Umbilical cord (tissue), 2 donors: Measurements from ENCODE around the gene POLR3H. TPM values are rescaled to one million over a fixed set of nuclear protein-coding genes. Genes with fewer than 3 reads are reported as not detected.
A peak's percentile ranks its signal among the peaks of the same experiment; 100 is the strongest.
"Not testable (repeated sequence)": the region's sequence is repeated elsewhere in the genome, so short reads cannot be mapped to it uniquely, and the experiment has no call there.

Experiments
- DNase-seq: peaks from one replicate; pipeline ENCODE4 v3.0.0-alpha.2; 2015; ENCODE audit warnings: low spot score
- total RNA-seq: library from RNA; depleted of rRNA; stranded (reverse); fragments of >200 nt; gene quantifications from one replicate; pipeline ENCODE4 v1.2.3, GENCODE V29; 2014; ENCODE audit warnings: low replicate concordance; ENCODE audit not compliant: insufficient read depth

POLR3H gene
- total RNA-seq, 1 donor from 2014 or later, result 4.6 TPM

DNA sequence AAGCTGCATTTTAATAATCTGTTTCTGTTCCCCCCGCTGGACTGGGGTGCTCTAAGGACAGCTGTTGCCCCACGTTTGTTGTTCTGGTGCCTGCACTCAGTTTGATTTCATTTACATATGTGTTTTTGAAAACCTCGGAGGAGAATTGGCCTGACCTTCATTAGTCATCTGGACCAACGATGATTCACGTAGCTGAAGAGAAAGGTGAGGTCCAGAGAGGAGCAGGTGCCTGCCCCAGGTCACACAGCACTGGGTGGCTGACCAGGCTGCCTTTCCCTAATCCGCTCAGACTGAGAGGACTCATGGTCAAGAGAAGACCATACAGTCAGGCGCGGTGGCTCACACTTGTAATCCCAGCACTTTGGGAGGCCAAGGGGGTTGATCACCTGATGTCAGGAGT lies 20.3 kb upstream of the POLR3H start:
- DNase-seq, result no peak

DNA sequence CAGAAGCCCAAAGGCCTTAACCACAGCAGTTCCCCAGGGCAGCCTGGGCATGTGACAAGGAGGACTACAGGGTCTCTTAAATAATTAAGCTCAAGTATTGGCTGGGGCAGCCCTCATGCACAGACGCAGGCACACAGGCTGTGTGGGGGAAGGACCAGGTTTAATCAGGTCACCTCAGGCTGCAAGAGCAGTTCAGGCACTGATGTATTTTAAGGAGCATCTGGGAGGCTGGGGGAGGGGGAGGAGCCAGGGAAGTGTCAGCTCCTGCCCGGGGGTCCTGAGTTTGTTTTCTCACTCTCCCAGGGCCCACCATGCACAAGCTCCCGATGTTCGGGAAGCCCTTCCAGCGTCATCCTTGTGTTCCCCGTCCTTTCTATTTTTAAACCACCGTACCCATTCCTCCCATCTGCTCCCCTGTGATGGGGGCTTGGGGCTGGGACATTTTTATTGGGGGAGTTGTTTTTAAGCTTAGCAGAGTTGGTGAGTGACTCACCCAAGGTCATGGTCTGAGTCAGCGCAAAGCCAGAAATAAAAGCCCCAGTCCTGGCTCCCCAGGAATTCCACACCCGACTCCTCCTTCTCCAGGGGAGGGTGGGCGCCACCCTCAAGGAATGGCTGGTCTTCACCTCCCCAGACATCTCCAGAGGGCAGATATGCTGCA lies 18.9 kb upstream of the POLR3H start:
- peak; percentile 59 for DNase-seq

DNA sequence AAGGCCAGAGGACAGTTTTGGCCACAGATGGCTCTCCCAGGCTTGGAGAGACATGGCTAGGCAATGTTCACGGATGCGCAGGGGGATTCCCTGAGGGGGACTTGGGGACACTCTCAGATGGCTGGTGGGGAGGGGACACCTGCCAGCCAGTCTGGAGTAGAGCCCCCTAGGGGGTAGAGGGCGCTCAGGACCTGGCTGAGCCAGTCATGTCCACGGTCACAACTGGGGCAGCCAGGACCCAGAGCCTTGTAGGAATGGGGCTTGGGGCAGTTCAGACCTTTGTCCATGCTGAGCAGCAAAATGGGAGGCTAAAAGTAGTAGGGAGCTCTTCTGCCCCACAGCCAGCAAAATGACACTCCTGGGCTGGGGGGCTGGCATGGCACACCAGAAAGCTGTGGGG lies 18.2 kb upstream of the POLR3H start:
- DNase-seq, result no peak

DNA sequence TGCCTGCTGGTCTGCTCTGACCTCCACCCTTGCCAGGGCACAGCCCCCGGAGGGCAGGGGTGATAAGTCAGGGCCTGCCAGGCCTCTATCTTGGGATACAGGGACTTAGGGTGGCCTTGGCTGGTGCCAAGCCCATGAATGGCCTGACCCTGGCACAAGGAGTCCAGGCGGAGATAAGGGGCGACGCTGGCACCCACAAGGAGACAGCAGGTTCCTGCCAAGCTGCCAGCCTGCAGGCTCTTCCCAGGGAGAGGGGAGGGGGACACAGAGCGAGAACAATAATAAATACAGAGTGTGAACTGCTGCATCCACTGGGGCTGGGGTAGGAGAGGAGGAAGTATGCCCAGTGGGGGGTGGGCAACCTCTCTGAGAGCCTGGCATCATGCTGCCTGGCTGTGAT lies 17.5 kb upstream of the POLR3H start:
- DNase-seq, result no peak

DNA sequence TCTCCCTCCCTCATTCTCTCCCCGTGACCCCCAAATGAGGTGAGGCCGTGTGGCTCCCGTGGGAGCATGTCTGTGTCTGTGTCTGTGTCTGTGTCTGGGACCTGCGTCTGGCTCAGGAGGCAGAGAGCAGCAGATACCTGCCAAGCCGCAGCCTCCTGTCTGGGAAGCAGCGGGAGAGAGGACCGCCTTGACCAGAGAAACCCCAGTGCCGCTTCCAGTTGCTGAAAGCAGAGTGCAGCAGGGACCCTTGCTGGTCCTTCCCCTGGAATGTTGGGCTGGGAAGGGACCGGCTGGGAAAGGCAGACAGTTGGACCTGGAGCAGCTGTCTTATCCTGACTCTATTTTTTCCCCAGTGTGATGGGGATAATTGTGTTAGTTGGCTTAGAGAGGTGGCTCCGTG lies 17.1 kb upstream of the POLR3H start:
- DNase-seq, result no peak

DNA sequence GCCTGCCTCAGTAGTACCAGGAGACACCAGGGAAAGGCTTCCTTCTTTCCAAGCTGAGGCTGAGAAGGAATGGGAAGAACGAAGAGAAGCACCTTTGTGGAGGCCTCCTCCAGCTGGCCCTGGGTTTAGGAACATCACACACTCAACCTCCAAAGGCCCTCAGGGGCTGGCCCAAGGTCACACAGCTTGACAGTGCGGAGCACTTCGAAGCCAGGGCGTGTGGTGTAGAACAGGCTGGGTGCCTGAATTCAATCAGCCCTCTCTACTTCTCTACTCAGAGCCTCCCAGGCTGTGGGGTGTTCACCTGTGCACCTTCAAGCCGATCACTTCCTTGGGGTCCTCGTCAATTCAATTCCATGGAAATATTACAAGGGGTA lies 15.8 kb upstream of the POLR3H start:
- DNase-seq, result no peak

DNA sequence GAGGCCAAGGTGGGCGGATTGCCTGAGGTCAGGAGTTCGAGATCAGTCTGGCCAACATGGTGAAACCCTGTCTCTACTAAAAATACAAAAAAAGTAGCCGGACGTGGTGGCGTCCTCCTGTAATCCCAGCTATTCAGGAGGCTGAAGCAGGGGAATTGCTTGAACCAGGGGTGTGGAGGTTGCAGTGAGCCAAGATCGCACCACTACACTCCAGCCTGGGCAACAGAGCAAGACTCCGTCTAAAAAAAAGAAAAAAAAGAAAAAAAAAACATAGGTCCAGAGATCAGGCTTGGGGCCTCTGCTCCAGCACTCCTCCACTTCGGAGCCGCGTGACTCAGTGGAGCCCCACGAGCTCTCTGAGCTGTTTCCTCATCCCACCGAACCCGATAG lies 14.0 kb upstream of the POLR3H start:
- not testable (repeated sequence) for DNase-seq

DNA sequence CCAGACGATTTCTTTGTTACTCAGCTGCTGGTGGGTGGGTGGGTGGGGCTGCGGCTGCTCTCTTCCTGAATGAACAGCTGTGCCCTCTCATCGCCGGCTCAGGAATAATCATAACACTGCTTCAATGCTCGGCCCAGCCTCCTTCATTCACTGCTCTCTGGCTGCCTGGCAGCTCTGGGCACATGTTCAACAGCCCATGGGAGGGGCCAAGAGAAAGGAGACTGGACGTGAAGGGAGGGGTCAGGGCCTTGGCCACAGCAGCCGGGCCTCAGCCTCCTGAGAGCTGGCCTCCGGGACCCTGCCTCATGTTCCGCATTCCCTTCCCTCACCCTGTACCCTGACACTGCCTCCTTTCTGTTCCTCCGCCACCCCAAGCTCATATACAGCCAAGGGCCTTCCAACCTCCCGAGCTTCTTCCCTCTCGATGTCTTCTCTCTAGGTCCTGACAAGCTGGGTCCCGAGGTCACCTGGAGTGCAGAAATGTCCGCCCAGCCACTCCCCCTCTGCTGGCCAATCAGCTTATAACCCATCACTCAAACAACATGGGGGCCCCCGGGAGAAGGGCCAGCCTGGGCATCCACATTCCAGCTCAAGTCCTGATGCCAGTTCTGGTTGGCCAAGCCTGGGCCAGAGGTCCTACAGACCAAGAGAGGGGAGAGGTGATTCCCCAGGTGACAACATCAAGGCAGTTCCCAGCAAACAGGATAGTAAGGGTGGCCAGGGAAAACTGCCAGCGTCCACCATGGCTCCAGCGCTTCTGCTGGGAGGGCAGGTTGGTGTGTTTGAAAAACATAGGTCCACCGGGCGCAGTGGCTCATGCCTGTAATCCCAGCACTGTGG lies 13.4 kb upstream of the POLR3H start:
- DNase-seq, result peak; percentile 96

DNA sequence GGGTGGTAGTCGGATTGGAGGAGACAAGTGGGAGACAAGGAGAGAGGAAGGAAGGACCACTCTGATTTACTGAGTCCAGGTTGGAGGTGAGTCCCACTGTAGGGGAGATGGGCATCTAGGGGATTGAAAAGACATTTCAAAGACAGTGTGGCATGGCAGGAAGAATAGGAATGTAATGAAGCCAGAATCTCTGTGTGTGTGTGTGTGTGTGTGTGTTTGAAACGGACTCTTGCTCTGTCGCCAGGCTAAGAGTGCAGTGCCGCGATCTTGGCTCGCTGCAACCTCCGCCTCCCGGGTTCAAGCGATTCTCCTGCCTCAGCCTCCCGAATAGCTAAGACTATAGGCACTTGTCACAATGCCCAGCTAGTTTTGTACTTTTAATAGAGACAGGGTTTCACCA lies 12.3 kb upstream of the POLR3H start:
- DNase-seq, result no peak

DNA sequence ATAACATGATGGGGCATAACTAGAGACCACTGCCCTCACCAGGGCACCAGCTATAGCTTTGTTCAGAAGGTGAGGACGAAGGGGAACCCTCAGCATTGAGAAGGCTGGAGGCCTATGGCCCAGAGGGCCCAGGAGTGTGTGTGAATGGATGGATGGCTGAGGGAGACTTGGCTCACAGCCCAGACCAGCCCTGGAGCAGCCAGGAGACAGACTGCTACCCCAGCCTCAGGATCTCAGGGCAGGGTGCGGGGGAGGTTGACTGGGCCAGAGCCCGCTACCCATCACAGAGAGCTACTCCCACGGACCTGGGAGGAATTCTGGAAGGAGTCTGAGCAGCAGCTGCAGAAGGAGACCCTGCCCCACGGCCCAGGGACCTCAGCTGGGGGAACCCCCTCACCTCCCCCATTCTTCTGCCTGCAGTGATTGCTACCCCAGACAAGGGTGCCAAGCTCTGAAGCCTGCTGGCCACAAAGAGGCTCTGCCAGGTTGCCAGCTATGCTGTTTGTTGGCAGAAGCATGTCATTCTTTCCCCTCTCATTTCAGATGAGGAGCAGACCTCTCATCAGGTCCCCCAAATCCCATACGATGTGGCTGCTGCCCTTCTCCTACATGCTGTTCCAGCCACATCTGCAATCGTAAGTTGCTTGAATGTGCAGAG lies 11.2 kb upstream of the POLR3H start:
- DNase-seq, result no peak

DNA sequence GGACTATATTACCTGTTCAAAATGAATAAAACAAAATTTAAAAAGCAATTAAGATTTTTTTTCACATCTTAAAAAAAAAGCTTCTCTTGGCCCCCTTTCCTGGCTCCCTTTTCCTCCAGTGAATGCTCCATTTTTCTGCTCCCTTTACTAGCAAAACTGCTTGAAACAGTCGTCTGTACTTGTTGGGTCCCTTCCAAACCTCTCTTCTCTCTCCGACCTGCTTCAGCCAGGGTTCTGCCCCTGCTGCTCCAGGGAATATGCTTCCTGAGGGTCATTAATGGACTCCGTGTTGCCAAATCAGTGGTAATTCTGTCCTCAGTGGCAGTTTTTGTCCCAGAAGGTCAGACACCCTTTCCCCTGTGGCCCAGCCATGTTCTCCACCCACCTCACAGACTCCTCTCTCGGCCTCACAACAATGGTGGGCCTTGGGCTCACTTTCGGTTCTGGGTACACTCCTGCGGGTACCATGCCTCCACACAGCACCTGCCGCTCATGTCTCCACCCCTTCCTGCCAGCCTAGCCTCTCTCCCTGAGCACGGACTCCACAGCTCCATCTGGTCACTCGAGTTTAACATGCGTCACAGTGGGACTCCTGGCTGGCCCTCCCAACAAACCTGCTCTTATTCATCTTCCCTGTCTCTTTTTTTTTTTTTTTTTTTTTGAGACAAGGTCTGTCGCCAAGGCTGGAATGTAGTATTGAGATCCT lies 7.8 kb upstream of the POLR3H start:
- no peak for DNase-seq

DNA sequence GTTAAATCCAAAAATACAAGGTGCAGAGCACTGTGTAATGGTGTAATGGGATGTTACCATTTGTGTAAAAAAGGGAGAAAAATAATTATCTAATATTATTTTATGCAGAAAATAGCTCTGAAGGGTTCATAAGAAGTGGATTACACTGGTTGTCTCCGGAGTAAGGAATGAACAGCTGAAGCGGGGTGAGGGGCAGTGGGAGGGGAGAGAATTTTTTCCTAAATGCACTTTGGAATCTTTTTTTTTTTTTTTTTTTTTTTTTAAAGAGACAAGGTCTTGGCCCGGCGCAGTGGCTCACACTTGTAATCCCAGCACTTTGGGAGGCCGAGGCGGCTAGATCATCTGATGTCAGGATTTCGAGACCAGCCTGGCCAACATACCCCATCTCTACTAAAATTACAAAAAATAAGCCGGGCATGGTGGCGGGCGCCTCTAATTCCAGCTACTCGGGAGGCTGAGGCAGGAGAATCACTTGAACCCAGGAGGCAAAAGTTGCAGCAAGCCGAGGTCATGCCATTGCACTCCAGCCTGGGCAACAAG lies 6.8 kb upstream of the POLR3H start:
- DNase-seq, result no peak

DNA sequence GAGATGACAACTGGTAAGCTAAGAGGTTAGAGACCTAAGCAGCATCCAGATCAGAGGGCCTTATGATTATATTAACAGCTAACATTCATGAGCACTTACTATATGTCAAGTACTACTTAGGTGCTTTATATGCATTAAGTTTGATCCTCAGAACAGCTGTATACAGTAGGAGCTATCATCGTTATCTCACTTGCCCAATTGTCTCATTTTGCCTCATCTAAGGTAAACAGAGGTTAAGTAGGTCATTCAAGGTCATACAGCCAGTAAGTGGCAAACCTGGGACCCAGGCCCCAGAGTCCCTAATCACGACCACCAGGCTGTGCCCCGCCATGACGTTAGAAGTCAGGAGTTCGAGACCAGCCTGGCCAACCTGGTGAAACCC lies 4.6 kb upstream of the POLR3H start:
- DNase-seq, result no peak

DNA sequence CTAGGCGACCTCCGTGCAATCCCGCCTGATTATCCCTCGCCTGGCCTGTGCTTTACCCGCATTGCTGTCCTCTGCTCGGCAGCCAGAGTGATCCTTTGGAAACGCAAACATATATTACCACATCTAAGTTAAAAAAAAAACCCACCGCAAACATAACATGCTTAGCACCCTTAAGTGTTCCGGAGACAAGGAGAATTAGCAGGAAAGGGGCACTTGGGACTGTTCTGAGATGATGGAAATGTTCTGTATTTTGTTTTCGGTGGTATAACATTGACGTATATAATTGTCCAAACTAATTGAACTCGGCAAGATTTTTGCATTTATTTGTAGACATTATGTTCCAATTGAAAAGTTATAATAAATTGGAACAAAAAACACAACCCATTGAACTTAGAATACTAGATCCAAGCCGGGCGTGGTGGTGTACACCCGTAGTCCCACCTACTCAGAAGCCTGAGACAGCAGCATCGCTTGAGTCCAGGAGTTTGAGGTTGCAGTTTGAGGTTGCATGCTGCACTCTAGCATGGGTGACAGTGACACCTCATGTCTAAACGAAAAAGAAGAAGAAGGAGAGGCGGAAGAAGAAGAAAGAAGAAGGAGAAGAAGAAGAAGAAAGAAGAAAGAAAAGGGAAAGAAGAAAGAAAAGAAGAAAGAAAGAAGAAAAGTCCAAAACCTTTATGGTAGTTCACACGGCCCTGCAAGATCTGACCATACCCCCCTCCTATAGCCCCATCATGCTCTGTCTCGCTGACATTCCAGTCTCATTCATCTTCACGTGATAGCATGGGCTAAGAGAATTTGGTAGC lies 604 bp upstream of the POLR3H start:
- DNase-seq, result no peak

DNA sequence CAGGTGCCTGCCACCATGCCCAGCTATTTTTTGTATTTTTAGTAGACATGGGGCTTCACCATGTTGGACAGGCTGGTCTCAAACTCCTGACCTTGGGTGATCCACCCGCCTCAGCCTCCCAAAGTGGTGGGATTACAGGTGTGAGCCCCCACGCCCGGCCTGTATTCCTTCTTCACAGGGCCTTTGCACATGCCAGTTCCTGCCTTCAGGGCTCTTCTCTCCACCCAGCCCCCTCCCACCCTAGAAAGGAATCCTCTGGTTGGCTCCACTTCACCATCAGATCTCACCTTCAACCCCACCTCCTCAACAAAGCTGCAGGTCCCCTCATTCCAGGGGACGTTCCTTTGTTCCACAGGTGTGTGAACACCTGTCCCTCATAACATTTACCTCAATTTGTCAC lies 2.0 kb downstream of the POLR3H start:
- no peak for DNase-seq

DNA sequence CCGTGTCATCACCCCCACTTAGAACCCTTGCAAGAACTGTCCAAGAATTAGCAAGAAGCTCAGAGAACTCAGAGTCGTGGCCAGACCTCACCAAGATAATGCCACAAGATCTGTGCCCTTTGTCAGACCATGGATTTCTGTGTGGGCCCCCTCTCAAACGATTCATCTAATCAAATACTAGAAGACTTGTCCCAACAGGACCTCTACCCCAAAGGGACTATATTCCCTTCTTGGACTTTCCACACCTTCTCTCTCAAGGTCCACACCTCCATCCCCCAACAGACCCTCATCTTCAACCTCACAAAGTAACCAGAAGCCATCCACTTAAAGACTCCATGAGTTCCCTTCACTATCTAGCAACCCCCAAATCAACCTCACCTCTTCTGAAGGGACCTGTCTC lies 2.8 kb downstream of the POLR3H start:
- DNase-seq, result no peak

DNA sequence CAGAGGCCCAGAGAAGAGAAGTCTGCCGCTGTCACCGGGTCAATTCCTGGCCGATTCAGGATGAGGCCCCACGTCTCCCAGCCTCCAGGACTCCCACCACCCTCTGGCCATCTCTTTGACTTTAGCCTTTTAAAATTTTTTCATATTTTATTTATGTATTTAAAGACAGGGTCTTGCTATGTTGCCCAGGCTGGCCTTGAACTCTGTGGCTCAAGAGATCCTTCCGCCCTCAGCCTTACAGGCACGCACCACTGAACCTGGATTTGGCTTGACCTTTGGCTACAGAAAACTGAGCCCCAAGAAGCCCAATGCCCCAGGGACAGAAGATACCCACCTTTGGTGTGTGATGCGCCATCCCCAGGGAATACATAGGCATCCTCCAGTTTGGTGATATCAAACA lies 3.9 kb downstream of the POLR3H start:
- no peak for DNase-seq

DNA sequence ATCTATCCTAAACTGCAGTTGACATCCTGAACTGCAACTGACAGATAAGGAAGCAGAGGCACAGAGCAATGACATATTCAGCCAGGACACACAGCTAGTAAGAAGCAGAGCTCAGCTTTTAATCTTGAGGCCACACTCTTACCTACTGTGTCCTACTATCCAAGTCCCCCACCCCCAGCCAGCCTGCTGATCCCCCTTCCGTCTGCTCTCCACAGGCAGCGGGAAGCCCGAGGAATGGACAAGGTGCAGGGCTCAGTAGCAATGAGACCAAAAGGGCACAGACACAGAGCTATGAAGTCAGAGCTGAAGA lies 4.3 kb downstream of the POLR3H start:
- DNase-seq, result no peak

DNA sequence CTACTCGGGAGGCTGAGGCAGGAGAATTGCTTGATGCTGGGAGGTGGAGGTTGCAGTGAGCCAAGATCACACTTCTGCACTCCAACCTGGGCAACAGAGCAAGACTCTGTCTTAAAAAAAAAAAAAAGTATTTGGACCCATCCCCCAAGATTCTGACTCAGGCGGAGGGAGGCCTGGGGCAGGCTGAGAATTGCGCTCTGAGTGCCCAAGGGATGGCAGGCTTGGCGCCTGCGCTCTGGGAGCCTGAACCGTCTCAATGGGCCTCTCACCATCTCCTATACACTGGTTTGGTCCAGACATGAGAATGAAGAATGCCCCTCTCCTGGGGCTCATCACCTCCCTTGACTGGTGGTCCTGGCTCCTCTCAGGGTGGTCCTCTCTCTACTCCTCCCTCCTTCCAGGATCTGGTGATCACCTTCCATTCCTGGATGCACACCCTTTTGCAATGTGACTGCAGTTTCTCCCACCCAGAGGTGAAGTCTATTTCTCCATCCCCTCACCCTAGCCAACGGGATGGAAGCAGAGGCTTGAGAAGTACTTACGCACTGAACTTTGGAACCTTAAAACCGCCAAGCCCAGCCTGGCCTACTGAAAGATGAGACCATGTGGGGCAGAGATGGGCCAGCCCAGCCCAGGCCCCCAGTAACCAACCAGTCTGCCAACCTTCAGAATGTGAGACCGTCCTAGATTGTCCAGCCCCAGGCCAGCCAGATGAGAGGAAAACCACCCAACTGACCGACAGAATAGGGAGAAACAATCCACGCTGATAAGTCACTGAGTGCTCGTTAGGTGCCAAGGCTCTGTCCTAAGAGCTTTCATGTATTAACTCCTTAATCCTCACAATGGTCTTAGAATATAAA lies 4.9 kb downstream of the POLR3H start:
- DNase-seq, result no peak

DNA sequence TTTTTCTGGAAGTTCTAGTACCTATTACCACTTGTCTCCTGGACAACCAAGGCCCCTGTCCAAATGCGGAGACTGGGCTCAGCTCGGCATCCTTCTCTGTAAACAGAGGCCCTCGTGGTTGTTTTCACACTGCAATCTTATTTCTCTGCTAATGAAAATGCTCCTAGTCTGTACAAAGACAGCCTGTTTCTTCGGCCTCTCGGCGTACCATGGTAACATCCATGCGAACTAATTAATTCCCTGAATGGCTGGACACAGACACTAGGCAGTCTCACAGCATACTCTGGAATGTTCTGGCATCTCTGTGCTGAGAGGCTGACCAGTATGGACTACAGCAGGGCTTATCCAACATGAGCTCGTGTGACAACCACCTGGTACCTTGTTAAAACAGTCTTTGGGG lies 5.7 kb downstream of the POLR3H start:
- no peak for DNase-seq
